Left renal pelvis (tissue), 4 donors: ENCODE measurements around the gene VDR. TPM values are rescaled to one million over a fixed set of nuclear protein-coding genes. Genes with fewer than 3 reads are reported as not detected.
"Not testable (repeated sequence)": the region's sequence is repeated elsewhere in the genome, so short reads cannot be mapped to it uniquely, and the experiment has no call there.

Experiments used
- DNase-seq, 4 donors: peaks; one replicate each; pipeline ENCODE4 v3.0.0-alpha.2; 2013; ENCODE audit warnings: low read depth in 4 of 4, low spot score in 3 of 4
- polyA plus RNA-seq, 4 donors: library from polyadenylated mRNA; unstranded; fragments of 120-200 nt; gene quantifications; one replicate each; pipeline ENCODE4 v1.2.1, GENCODE V29; 2013; ENCODE audit not compliant: insufficient read length in 4 of 4

Gene VDR
- polyA plus RNA-seq, 4 donors: 0.35 to 5.4 (median 3.6) TPM

- no peak for DNase-seq
Observed at GRCh38 chr12:47817272-47818006, 87.4 kb downstream of the VDR start.

GRCh38 chr12:47816403-47817271 is 88.2 kb downstream of the VDR start:
- DNase-seq: no peak

- DNase-seq: not testable (repeated sequence)
Observed at GRCh38 chr12:47815447-47815846, 89.3 kb downstream of the VDR start.

GRCh38 chr12:47814539-47815170 is 90.1 kb downstream of the VDR start:
- DNase-seq: no peak

GRCh38 chr12:47813511-47814196 is 91.1 kb downstream of the VDR start:
- DNase-seq: no peak

- DNase-seq: no peak
Observed at GRCh38 chr12:47812797-47813510, 91.8 kb downstream of the VDR start.

- no peak for DNase-seq
Observed at GRCh38 chr12:47811581-47812484, 93.0 kb downstream of the VDR start.

GRCh38 chr12:47811072-47811396 is 93.8 kb downstream of the VDR start:
- DNase-seq: no peak

GRCh38 chr12:47809518-47809917 is 95.3 kb downstream of the VDR start:
- not testable (repeated sequence) for DNase-seq

GRCh38 chr12:47808574-47809365 is 96.0 kb downstream of the VDR start:
- DNase-seq: no peak

GRCh38 chr12:47808050-47808449 is 96.7 kb downstream of the VDR start:
- no peak for DNase-seq

GRCh38 chr12:47807338-47807737 is 97.5 kb downstream of the VDR start:
- DNase-seq: no peak

GRCh38 chr12:47805417-47805816 is 99.4 kb downstream of the VDR start:
- no peak for DNase-seq

- no peak for DNase-seq
Observed at GRCh38 chr12:47804171-47804570, 100.6 kb downstream of the VDR start.

GRCh38 chr12:47803191-47803875 is 101.5 kb downstream of the VDR start:
- DNase-seq: no peak

- no peak for DNase-seq
Observed at GRCh38 chr12:47802312-47802711, 102.5 kb downstream of the VDR start.

GRCh38 chr12:47801904-47802246 is 102.9 kb downstream of the VDR start:
- DNase-seq: no peak
